Heart right ventricle (tissue), 16 donors: Measurements from ENCODE around the gene MATN3. TPM values are rescaled to one million over a fixed set of nuclear protein-coding genes. Genes with fewer than 3 reads are reported as not detected.

ENCODE experiments used
- ATAC-seq, 8 donors: fragments of 200-7000 bp; cut with Tn5 transposase; one replicate each; pipeline ENCODE4 v1.9.1; 2020; ENCODE audit warnings: mild to moderate bottlenecking in 8 of 8, moderate library complexity in 8 of 8, moderate number of reproducible peaks in 1 of 8
- DNase-seq, 2 donors: peaks; one replicate each; pipeline ENCODE4 v3.0.0-alpha.2; 2020
- H3K27ac ChIP-seq, 10 donors: fragments of 200-600 bp; sonication (generic) in 2 of 10; one replicate each; pipeline versions ENCODE4 v1.5.0 to v1.8.0; 2020 to 2022; ENCODE audit warnings: mild to moderate bottlenecking in 3 of 10
- H3K27me3 ChIP-seq, 7 donors: fragments of 200-600 bp; one replicate each; pipeline ENCODE4 v1.8.0; 2021 to 2022; ENCODE audit warnings: mild to moderate bottlenecking in 2 of 7
- H3K36me3 ChIP-seq, 9 donors: fragments of 200-600 bp; sonication (generic) in 1 of 9; one replicate each; pipeline versions ENCODE4 v1.5.0 to v1.8.0; 2020 to 2022; ENCODE audit warnings: mild to moderate bottlenecking in 2 of 9
- H3K4me1 ChIP-seq, 9 donors: fragments of 200-600 bp; sonication (generic) in 1 of 9; one replicate each; pipeline versions ENCODE4 v1.5.0 to v1.8.0; 2020 to 2022; ENCODE audit warnings: mild to moderate bottlenecking in 4 of 9
- H3K4me3 ChIP-seq, 10 donors: fragments of 200-600 bp; sonication (generic) in 2 of 10; one replicate each; pipeline versions ENCODE4 v1.5.0 to v1.8.0; 2020 to 2022; ENCODE audit warnings: mild to moderate bottlenecking in 7 of 10, moderate library complexity in 2 of 10
- H3K9me3 ChIP-seq, 11 donors: fragments of 200-600 bp in 10 of 11; sonication (generic) in 2 of 11; one replicate each; pipeline versions ENCODE4 v1.5.0 to v1.8.0; 2013 to 2022; ENCODE audit warnings: mild to moderate bottlenecking in 2 of 11, control low read depth in 1 of 11, moderate library complexity in 1 of 11
- CTCF ChIP-seq, 9 donors: fragments of 200-600 bp; sonication (generic) in 2 of 9; IDR thresholded peaks; one replicate each; pipeline versions ENCODE4 v1.5.0 to v1.8.0; 2021 to 2022; ENCODE audit warnings: antibody characterized with exemption in 9 of 9, mild to moderate bottlenecking in 5 of 9, moderate library complexity in 1 of 9
- WGBS, 2 donors: extraction: QIAGEN DNeasy Blood & Tissue Kit; methylation state at CpG; one replicate each; pipeline ENCODE4 v1.1.7; 2013; ENCODE audit warnings: inconsistent platforms in 1 of 2; 5-methylcytosine and 5-hydroxymethylcytosine counted together
- intact Hi-C, 10 donors: fragments of 100-400 bp; cut with DNase I; formaldehyde crosslinking; loops; one replicate each; pipeline versions ENCODE4 v1.11.1 to v1.14.2; 2022
- long read RNA-seq, 3 donors: library from polyadenylated mRNA; unstranded; transcript quantifications; one replicate each; pipeline ENCODE4 v2.0.0, GENCODE V29; 2020 to 2021
- polyA plus RNA-seq, 2 donors: library from polyadenylated mRNA; stranded (reverse); fragments of 200-250 nt; gene quantifications; one replicate each; pipeline ENCODE4 v1.2.3, GENCODE V29; 2013
- total RNA-seq, 10 donors: library from RNA; stranded (reverse); fragmentation: NEBNext Ultra II Directional in 3 of 10; extraction: Animal tissue kit (Norgen Biotek cat#: 25700) in 3 of 10; gene quantifications; one replicate each; pipeline versions ENCODE4 v1.2.1 to v1.2.4, GENCODE V29; 2021 to 2023
- donor health status: Arrhythmogenic right ventricular cardiomyopathy.
- donor health status: ischemic (EF 13 %, LVEDD 7.1; RV severe dilation, severe dysfunction).
- donor health status: healthy with polysubstance abuse.
- donor health status: DM: no; HTN: yes; CAD: no.
- donor health status: DM: no; HTN: no; CAD: no.
- donor health status: ischemic (EF 25% LVEDD 6.9; RV normal size, moderate dysfunction).
- donor health status: ischemic (EF 25% LVEDD 5.7; RV mildly dilated, moderate dysfunction).
- donor health status: healthy.
- donor health status: DM: yes; HTN: yes; CAD: no.
- donor health status: Ischemic cardiomyopathy.
- donor health status: ischemic (EF 35%, LVEDD 5.7; RV mildly dilated, moderate dysfunction).
- donor health status: nonischemic (EF 11% LVEDD 7.7; RV severe dilation, severe dysfunction).
- donor health status: DM: yes; HTN: yes; CAD: no.
- donor health status: PGD.
- donor health status: ischemic (EF 29% LVEDD 5.4; RV normal size, mild dysfunction).
- donor health status: nonischemic (EF 23%, LVEDD 6.1; RV moderate dilation, normal function).

The MATN3 gene
- total RNA-seq (under 1 TPM in 5 of 10 donors, not detected in 5; 0.09 to 0.36 (median 0.20) TPM), polyA plus RNA-seq (under 1 TPM; 0.35 to 0.37 TPM)
- long read RNA-seq, donor 1, partial matches to known transcripts = 0 of 2 reads
- long read RNA-seq, donor 1, other reads (novel, unspliced or antisense) = 0 of 2 reads
- long read RNA-seq, donor 2, partial matches to known transcripts = 0 of 2 reads
- long read RNA-seq, donor 2, other reads (novel, unspliced or antisense) = 0 of 2 reads
- long read RNA-seq, donor 3, partial matches to known transcripts = 0 of 1 reads
- long read RNA-seq, donor 3, other reads (novel, unspliced or antisense) = 0 of 1 reads

- Histone ChIP-seq H3K27ac (peak within 1 kb of the TSS in 4 of 10 donors; percentile 8 to 53 (median 38)), H3K36me3 (no peaks in the 10 kb centered on the region), H3K27me3 (peaks cover 0 to 60% (median 21%) of the 10 kb centered on the region in 7 donors), H3K4me3 (peak within 1 kb of the TSS in 9 of 10 donors; percentile 52 to 69 (median 62)), H3K4me1 (peaks cover 3 to 16% (median 11%) of the 10 kb centered on the region in 9 donors), H3K9me3 (peaks cover 0 to 9% (median 0%) of the 10 kb centered on the region in 11 donors)
- intact Hi-C loops = loop anchor here in 1 of 10 donors (5.0 kb wide), 1 partner anchor 55 kb away; no protein-coding TSS in a partner anchor
- DNase-seq (peak in 1 of 2 donors; percentile 49), ATAC-seq (peak; percentile 49 to 85 (median 74))
- 1 to 2% methylated on average over 74 to 87 of the region's 87 CpGs for WGBS, 2 donors
- no peak for TF ChIP-seq CTCF (IDR thresholded peaks at IDR 0.05)
These were observed at the start of gene MATN3 for GRCh38 chr2:20012282-20013125. MATN3 (minus strand) TSS chr2:20012668; CDS start chr2:20012631, 37 bp downstream.

GRCh38 chr2:20061940-20062339 lies 49.5 kb upstream of the MATN3 start:
- intact Hi-C loops = no loop called here
- Histone ChIP-seq H3K36me3 (no peaks in the 10 kb centered on the region), H3K9me3 (peaks cover 0 to 8% (median 0%) of the 10 kb centered on the region in 11 donors), H3K4me3 (no peak overlapping the region), H3K27ac (peak overlapping the region in 7 of 10 donors; percentile 17 to 56 (median 33)), H3K4me1 (peaks cover 0 to 23% (median 10%) of the 10 kb centered on the region in 9 donors), H3K27me3 (peaks cover 0 to 9% (median 0%) of the 10 kb centered on the region in 7 donors)
- ATAC-seq (no peak), DNase-seq (no peak)
- no peak for TF ChIP-seq CTCF (IDR thresholded peaks at IDR 0.05)
- 96% methylated on average over 5 of the region's 5 CpGs for WGBS, 2 donors

- Histone ChIP-seq H3K27ac (peak overlapping the region in 4 of 10 donors; percentile 19 to 55 (median 44)), H3K4me3 (no peak overlapping the region), H3K9me3 (peaks cover 0 to 8% (median 0%) of the 10 kb centered on the region in 11 donors), H3K36me3 (no peaks in the 10 kb centered on the region), H3K27me3 (peaks cover 0 to 13% (median 0%) of the 10 kb centered on the region in 7 donors), H3K4me1 (peaks cover 0 to 20% (median 8%) of the 10 kb centered on the region in 9 donors)
- intact Hi-C loops = no loop called here
- WGBS, 2 donors = 77% methylated on average over 3 of the region's 3 CpGs
- no peak for DNase-seq
- ATAC-seq = no peak
- no peak for TF ChIP-seq CTCF (IDR thresholded peaks at IDR 0.05)
These were observed 49.0 kb upstream of the MATN3 start for GRCh38 chr2:20061476-20061875.

GRCh38 chr2:20060106-20060505 lies 47.6 kb upstream of the MATN3 start:
- Histone ChIP-seq H3K9me3 (peaks cover 0 to 5% (median 0%) of the 10 kb centered on the region in 11 donors), H3K27me3 (peaks cover 0 to 18% (median 0%) of the 10 kb centered on the region in 7 donors), H3K4me3 (no peak overlapping the region), H3K36me3 (no peaks in the 10 kb centered on the region), H3K4me1 (peaks cover 0 to 11% (median 0%) of the 10 kb centered on the region in 9 donors), H3K27ac (no peak overlapping the region)
- no peak for DNase-seq
- ATAC-seq = no peak
- 95 to 96% methylated on average over 1 of the region's 1 CpG for WGBS, 2 donors
- TF ChIP-seq CTCF (IDR thresholded peaks at IDR 0.05) = no peak
- intact Hi-C loops = no loop called here
